NCI-H187 treated with DMSO at 0.1 percent for 48 hours (cell line): ENCODE measurements around the gene EPS8L1.
"Not testable (repeated sequence)": the region's sequence is repeated elsewhere in the genome, so short reads cannot be mapped to it uniquely, and the experiment has no call there.

Experiments
- DNase-seq: peaks from one replicate; lab custom pipeline; 2025; lab: John Stamatoyannopoulos, UW

The EPS8L1 gene

DNA sequence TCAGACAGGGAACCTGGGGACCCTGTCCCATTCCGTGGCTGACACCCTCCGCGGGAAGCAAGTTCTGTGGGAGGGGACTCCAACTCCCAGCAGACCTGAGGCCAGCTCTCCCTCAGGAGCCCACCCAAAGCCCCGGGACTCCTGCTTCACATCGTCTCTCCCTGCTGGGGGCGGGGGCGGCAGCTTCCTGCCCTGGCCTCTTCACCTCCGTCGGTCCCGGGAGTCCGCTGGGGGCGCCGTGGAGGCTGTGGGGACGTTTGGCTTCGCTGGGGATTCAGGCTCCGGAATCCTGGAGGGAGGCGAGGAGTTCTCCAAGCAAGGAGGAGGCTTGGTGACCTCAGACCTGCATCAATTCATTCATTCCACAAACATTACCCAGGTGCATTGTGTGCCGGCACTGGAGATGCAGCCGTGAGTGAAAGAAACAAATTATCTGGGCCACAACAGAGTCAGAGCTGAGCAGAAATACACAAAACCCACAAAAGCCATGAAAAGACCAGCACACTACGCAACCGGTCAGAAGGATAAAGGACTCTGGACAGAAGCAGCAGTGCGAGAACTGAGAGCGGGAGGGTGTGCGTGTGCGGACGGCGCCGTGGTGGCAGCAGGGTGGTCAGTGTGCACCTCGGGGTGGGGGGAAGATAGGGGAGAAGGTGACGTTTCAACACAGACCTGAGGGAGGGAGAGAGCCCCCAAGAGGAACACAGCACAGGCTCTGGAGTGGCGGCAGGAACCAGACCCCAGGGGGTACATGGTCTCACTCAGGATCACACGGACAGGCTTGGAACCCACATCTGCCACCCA is 19.0 kb downstream of the EPS8L1 start:
- DNase-seq: no peak

DNA sequence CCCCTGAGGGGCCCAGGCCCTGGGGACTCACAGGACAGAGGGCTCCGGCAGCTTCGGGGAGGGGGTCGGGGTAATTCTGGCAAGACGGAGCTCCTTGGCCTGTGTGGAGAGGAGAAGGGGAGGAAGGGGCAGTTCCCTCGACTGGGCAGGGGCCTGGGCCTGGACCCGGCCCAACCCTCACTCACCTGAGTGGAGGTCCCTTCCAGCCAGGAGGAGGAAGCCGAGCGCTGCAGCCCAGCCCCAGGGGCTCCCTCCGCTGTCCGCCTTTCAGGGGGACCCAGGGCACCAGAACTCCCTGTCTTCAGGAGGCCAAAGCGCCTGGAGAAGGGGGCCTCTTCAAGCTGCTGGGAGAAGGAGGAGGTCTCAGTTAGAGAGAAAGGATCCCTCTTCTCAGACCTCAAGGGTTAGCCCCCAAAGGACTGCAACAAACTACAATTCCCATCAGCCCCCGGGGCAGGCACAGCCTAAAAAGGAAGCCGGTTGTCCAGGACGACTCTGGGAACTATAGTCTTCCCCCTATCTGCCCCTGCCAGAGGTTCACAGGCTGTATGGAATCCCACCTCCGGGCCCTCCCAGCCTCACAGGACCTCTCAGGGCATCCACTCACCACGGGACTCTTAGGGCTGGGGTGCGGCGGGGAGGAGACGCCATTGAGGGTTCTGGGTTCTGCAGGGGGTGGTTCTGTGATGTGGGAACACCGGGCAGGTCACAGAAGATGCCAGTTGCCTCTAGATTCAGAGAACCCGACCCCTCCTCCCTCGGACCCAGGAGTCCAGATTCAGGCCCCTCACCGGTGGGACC is 19.8 kb downstream of the EPS8L1 start:
- DNase-seq: no peak

DNA sequence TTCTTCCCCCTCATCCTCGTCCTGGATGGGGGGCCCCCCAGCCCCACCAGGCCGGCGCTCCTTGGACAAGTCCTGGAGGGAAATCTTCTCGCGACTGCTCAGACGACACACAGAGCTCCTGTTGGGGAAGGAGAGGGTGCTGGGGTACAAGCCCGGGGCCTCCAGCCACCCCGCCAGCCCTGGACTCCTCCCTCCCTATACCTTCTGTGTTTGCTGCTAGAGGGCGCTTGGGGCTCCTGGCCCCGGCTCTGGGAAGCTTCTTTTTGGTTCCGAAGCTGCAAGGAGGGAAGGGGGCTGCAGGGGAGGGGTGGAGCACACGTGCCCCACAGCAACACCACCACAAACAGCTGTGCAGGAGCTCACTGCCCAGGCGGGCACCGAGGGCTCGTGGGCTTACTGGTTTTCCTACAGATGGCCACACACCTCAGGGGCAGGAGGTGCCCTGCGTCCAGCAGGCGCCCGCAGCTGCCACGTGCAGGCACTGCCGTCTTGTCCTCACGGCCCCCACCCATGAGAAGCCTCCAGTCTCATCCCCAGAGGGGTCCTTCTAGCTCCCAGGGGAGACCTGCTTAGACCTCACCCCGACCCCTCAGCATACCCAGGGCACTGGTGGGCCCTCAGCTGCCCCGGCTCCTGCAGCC is 20.5 kb downstream of the EPS8L1 start:
- DNase-seq: no peak

DNA sequence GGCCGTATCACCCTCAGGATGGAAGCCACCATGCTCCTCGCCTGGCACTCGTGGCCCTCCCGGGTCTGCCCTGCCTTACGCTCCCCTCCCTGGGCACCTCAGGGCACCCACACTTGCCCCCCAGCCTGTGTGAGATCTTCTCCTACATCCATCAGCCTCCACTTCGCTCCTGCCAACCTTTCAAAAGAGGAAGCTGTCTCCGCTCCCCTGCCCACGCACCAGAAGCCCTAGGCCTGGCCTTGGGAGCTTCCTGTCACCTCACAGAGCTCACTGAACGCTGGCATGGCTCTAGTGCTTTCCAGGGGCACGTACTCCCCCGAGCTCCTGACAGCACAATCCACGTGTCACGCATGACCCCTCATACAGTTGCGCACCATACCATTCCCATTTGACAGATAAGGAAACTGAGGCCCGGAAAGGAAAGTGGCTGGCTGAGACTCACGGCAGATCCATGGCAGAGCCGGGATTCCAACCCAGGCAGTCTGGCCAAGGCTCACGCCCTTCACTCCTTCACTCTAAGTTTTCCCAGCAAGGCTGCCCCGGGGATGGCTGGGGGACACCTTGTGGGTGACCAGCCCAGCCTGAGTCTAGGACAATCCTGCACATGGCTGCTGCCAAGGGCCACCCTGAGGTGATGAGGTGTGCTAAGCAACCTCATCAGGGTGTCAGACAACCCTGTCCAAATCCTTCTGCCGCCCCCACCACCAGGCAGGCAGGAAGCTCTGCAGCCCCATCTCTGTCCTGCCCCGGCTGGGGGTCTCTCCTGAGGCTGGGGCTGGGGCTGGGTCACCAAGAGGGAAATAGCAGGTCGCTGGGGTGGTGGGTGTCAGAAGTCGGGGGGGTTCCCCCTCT is 22.4 kb downstream of the EPS8L1 start:
- no peak for DNase-seq

DNA sequence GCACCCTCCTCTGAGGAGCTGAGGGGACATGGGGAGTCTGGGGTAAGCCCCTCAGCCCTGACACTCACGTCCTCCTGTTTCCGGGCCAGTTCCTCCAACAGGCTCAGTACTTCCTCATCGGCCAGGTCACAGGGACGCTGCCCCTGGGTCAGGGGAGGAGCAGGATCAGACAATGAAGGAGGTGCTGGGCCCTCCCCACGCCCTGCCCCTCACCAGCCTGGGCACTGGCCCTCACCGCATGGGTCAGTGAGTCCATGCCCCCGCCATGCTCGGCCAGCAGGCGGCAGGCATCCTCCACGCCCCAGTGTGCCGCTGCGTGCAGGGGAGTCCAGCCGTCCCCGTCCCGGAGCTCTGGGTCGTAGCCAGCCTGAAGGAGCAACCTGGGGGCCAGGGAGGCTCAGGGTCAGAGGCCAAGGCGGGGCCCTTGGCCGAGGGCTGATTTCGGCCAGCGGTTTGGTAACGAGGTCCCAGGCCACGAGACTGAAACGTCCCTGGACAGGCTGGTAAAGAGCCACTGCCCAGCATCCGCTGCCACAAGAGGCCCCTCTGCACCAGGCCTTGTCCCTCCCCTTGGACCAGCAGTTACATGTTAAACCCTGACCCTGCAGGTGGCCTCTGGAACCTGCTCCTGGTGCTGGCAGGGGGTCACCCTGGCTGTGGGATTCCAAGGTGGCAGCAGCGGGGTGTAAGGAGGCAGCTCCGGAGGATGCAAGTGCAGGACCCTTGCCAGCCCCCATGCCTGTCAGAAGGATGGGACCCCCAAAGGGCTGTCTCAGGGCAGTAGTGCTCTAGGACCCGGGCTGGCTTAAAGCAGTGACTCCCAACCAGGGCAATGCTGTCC is 23.3 kb downstream of the EPS8L1 start:
- DNase-seq: no peak

DNA sequence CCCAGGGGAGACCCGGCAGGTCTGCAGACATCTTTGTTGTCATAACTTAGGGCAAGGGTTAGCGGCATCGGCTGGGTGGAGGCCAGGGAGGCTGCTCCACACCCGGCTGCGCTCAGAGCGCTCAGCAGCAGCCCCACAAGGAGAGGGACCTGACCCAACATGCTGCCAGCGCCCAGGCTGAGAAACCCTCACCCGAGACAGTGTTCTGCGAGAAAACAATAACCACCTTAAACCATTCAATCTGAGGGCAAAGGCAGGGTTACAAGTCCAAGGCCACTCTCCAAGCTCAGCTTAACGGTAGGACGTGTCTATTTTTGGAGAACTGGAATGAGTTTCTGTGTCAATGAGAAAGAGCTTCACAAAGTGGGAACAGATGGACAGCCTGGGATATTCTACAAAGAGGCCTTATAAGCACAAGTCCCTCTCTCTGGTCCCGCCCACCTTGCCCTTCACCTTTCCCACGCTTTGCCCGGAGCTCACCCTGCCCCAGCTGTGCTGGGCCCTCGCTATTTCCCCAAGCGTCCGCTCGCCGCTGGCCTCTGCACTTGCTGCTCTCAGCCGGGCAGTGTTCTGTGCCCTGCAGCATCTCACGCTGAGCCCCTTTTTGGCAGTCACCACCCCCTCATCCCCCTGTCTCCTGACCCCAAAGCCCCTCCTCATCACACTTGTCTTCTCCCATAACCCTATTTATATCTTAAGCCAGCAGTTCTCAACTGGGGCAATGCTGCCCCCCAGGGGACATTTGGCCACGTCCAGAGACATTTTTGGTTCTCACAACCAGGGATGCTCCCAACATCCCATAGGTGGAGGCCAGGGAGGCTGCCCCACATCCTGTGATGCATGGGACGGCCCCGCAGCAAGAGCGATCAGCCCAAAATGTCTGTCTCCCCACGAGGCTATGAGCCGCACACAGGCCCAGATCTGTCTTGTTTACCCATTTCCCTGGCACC is 24.2 kb downstream of the EPS8L1 start:
- DNase-seq: no peak

DNA sequence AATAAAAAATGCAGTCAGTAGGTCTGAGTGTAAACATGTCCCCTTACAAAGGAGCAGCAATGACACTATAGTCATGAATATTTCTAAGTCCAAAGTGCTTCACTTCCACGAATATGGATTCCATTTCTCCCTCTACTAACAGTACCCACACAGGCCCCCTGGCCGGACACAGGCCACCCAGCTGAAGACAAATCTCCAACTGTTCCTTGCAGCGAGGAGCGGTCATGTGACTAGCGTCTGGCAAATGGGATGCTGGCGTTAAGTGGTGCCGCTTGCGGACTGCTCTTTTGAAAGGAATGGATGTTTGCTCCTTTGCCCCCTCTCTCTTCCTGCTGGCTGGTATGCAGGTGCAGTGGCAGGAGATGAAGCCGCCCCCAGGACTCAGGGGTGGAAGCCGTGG is 25.6 kb downstream of the EPS8L1 start:
- no peak for DNase-seq

DNA sequence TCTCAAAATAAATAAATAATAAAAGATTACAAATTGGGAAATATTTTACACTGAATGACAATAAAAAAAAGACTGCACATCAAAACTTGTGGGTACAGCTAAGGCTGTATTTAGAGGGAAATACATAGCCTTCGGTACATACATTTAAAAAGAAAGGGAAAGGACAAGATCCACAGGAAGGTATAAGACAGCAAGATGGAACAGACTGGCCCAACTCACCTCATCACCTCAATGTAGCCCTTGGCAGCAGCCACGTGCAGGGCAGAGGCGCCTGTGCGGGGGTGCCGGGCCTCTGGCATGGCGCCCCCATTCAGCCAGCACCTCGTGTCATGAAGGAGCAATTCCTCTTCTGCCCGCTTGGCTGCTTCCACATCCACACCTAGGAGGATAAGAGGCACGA is 27.5 kb downstream of the EPS8L1 start:
- no peak for DNase-seq

DNA sequence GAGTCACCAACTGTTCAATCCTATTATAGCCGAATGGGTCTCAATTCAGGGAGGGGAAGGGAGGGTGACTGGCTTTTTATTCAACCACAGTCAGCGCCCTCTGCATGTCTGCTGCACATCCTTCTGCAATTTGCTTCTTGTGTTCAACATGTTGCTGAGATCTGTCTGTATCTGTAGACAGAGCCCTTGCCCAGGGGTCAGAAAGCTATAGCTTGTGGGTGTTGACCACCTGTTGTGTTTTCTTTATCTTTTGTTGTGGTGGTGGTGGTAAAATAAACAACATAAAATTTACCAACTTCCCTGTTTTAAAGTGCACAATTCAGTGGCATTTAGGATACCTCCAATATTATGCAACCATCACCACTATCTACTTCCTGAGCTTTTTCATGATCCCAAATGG is 29.6 kb downstream of the EPS8L1 start:
- DNase-seq: no peak

DNA sequence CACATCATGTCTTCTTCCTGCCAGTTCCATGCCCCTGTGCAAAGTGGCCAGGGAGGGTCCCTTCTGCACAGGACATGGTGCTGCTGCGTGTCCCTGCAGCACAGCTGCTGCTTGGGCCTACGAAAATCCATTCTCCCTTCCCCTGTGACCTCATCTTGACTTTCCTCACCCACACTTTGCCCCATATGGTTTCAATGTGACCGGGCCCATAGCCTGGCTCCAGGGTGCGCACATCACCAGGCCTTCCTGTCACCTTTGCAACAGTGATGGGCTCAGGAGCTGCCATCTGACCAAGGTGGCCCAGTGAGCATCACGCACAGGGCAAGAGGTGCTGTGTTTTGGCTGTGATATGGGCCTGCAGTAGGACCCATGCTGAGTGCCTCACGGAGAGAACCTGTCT is 30.9 kb downstream of the EPS8L1 start:
- DNase-seq: no peak

DNA sequence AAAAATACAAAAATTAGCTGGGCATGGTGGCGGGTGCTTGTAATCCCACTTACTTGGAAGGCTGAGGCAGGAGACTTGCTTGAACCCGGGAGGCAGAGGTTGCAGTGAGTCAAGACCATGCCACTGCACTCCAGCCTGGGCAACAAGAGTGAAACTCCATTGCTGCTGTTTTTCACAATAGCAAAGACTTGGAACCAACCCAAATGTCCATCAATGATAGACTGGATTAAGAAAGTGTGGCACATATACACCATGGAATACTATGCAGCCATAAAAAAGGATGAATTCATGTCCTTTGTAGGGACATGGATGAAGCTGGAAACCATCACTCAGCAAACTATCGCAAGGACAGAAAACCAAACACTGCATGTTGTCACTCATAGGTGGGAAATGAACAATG is 31.6 kb downstream of the EPS8L1 start:
- not testable (repeated sequence) for DNase-seq

DNA sequence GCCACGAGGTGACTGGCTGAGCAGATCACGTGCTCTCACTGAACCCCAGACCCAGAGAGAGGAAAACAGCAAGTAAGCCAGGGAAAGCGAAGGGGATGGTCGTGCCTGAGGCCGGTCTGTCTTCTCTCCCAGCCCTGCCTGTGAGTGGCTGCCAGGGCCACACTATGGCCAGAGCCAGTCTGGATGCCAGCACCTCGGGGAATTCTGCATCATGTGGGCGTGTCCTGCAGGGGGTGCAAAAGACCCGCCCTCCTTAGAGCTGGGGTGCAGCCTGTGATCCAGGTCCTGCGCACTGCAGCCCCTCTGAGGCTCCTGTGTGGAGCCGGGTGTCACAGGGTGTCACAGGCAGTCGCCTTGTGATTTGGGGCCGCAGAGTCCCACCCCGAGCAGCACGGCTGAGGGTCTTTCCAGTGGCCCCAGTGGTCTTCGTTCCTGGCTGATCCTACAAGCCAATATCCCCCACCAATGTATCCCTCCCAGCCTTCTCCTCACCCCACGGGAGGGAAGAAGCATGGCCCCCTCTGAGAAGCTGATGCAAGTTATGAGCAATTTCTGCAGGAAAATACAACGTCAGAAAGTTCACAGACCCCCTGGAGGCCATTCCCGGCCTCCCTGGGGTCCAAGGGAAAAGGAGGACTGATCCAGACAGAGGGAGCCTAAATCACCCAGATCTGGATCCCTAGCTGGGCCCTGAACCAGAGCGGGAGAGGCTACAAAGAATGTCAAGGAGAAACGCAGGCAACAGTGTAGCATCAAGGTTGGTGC is 34.0 kb downstream of the EPS8L1 start:
- no peak for DNase-seq

DNA sequence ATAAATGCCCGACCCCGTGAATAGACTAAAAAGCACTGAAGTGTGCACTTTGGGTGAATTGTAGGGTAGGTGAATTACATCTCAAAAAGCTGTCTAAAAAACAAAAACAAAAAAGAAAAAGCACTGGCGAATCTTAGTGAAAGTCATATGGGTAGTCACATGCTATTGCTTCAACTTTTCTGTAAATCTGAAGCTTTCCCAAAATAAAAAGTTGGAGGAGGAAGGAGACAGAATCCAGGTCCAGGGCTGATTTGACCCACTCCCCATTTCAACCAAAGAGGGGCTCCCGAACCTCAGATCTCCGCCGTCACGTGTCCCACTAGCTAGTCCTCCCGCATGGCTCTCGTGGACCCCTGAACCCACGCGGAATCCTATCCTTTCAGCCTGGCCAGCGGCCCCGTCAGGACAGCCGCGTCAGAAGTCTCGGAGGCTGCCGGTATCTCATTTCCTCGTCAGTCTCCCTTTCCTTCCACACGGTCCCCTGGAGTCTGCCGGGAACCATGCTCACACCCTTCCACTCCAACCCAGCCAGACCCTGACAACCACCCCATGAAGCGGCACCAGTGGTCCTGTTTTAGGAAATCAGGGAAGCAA is 35.7 kb downstream of the EPS8L1 start:
- no peak for DNase-seq

DNA sequence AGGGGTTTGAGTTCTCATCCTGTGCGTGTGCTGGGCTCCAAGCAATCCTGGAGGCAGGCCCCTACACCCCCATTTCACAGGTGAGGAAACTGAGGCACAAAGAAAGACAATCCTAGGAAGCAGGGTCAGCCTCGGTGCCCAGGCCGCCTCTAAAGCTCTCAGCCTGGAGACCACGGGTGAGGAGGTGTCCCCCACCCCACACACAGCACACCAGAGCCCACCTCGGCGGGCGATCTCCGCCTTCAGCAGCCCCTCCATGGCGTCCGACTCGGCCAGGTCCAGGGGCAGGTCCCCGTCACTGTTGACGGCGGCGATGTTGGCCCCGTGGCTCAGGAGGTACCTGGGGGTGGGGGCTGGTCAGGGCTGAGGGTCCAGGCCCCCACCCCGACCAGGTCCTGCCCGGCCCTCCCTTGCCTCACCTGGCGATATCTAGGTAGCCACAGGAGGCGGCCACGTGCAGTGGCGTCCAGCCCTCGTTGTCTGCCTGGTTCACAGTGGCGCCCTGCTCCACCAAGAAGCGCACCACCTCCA is 36.6 kb downstream of the EPS8L1 start:
- DNase-seq: no peak

DNA sequence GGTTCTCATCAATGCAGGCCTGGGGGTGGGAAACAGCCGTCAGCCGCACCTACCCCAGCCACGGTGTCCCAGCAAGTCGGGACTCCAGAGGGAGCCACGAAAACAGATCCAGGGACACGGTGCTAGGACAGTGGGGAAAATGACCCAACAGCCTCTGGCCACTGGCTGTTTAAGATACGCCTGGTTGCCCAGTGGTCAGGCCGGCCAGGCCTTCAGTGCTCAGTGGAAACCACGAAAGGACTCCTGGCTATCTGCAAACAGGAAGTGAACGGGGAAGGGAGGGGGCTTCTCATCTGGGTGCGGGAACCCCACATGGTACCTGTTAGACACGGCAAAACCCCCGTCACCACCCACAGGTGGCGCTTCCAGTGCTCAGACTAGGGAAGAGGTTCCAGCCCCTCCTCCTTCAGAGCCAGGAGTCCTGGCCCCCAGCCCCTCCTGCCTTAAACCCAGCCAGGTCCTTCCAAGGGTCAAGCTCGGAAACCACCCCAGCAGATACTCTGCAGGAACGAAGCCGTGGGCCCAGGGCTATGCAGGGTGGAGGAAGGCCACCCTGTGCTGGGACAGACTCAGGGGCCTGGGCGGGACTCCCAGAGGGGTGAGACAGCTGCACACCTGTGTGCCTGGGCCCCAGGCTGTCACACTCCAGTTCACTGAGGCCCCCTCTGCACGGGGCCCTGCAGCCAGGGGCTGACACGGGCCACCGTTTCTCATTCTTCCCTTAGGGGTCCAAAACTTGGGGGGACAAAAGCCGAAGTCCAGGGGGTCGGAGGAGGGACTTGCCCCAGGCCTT is 37.3 kb downstream of the EPS8L1 start:
- DNase-seq: no peak

DNA sequence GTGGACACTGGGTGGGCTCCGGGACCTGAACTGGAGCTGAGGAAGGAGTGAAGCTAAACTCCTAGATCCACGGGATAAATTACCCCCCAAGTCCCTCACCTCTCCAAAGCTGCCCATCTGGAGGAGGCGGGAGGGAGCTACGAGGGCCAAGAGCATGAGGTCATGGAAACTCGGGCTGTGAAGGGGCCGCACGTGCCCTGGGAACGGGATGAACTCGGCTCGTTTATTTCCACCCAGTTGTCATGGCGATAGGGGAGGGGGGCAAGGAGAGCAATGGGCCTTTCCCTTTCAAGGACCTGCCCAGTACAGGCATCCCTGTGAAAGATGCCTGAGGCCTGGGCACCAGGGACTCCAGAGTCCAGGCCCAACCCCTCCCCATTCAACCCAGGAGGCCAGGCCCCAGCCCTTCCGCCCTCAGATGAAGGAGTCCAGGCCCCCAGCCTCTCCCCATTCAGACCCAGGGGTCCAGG is 37.9 kb downstream of the EPS8L1 start:
- DNase-seq: no peak

DNA sequence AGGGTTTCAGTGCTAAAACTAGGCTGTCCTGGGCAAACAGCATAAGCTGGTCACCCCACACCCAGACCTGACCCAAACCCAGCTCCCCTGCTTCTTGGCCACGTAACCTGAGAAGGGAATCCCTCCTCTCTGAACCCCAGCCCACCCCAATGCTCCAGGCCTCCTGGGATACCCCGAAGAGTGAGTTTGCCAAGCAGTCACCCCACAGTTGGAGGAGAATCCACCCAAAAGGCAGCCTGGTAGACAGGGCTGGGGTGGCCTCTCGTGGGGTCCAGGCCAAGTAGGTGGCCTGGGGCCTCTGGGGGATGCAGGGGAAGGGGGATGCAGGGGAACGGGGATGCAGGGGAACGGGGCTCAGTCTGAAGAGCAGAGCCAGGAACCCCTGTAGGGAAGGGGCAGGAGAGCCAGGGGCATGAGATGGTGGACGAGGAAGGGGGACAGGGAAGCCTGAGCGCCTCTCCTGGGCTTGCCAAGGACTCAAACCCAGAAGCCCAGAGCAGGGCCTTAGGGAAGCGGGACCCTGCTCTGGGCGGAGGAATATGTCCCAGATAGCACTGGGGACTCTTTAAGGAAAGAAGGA is 39.0 kb downstream of the EPS8L1 start:
- no peak for DNase-seq
